ENCODE data around the gene GDF9. TPM values are rescaled to one million over a fixed set of nuclear protein-coding genes. Genes with fewer than 3 reads are reported as not detected.

Gene GDF9
- total RNA-seq, 2 experiments from 2014 or later: 0.66 to 2.2 TPM

- no peak for DNase-seq (ENCODE audit: low spot score)
- POLR2A ChIA-PET: interaction anchor here (1.2 kb wide), 1 partner anchor 10 kb away, joined by 3 read pairs; no protein-coding TSS in a partner anchor
- Histone ChIP-seq H4K20me1 (ENCODE audit: insufficient read depth, low read length) (no peaks in the 10 kb centered on the region), H2AFZ (ENCODE audit: low read length) (no peak overlapping the region), H3K36me3 (ENCODE audit: insufficient read depth, low read length) (no peaks in the 10 kb centered on the region), H3K79me2 (ENCODE audit: insufficient read depth, low read depth, low read length) (no peaks in the 10 kb centered on the region), H3K4me2 (ENCODE audit: low read length) (no peak overlapping the region), H3K9me3 (ENCODE audit: low read length) (no peaks in the 10 kb centered on the region), H3K27ac (ENCODE audit: low read depth, low read length, poor library complexity, severe bottlenecking) (no peak overlapping the region), H3K4me1 (ENCODE audit: insufficient read depth, low read length, poor library complexity, severe bottlenecking) (no peaks in the 10 kb centered on the region), H3K4me3 (ENCODE audit: low read depth, low read length, poor library complexity, severe bottlenecking) (no peak overlapping the region), H3K9me2 (ENCODE audit: insufficient read depth, low read length) (no peaks in the 10 kb centered on the region)
- CTCF ChIA-PET (ENCODE audit: unreplicated experiment): no interaction called here
- TF ChIP-seq EZH2phosphoT487 (IDR thresholded peaks at IDR 0.05; ENCODE audit: borderline replicate concordance, low read depth, low read length) (no peak), CTCF (conservative IDR thresholded peaks at IDR 0.05; ENCODE audit: low read length) (no peak)
- BruUV-seq (replicated peaks): no TSS peak
- intact Hi-C loops (cut with micrococcal nuclease; ENCODE audit: unreplicated experiment): no loop called here
Observed at GRCh38 chr5:132850066-132850465, 16.2 kb downstream of the GDF9 start.

- Histone ChIP-seq H3K4me3 (ENCODE audit: low read depth, low read length, poor library complexity, severe bottlenecking) (no peak overlapping the region), H3K9me2 (ENCODE audit: insufficient read depth, low read length) (no peaks in the 10 kb centered on the region), H2AFZ (ENCODE audit: low read length) (no peak overlapping the region), H3K36me3 (ENCODE audit: insufficient read depth, low read length) (no peaks in the 10 kb centered on the region), H3K4me1 (ENCODE audit: insufficient read depth, low read length, poor library complexity, severe bottlenecking) (no peaks in the 10 kb centered on the region), H3K79me2 (ENCODE audit: insufficient read depth, low read depth, low read length) (no peaks in the 10 kb centered on the region), H4K20me1 (ENCODE audit: insufficient read depth, low read length) (no peaks in the 10 kb centered on the region), H3K9me3 (ENCODE audit: low read length) (no peaks in the 10 kb centered on the region), H3K4me2 (ENCODE audit: low read length) (no peak overlapping the region), H3K27ac (ENCODE audit: low read depth, low read length, poor library complexity, severe bottlenecking) (no peak overlapping the region)
- BruUV-seq (replicated peaks): no TSS peak
- DNase-seq (ENCODE audit: low spot score): no peak
- TF ChIP-seq EZH2phosphoT487 (IDR thresholded peaks at IDR 0.05; ENCODE audit: borderline replicate concordance, low read depth, low read length) (no peak), CTCF (conservative IDR thresholded peaks at IDR 0.05; ENCODE audit: low read length) (no peak)
- ChIA-PET POLR2A (interaction anchor here (0.8 to 1.1 kb wide), 4 partner anchors 9 to 50 kb away, joined by 3 to 5 read pairs (median 4); no protein-coding TSS in a partner anchor), CTCF (ENCODE audit: unreplicated experiment) (no interaction called here)
- intact Hi-C loops (cut with micrococcal nuclease; ENCODE audit: unreplicated experiment): no loop called here
Observed at GRCh38 chr5:132849347-132849746, 16.9 kb downstream of the GDF9 start.

GRCh38 chr5:132848270-132848669 lies 18.0 kb downstream of the GDF9 start:
- Histone ChIP-seq H3K4me3 (ENCODE audit: low read depth, low read length, poor library complexity, severe bottlenecking) (no peak overlapping the region), H2AFZ (ENCODE audit: low read length) (no peak overlapping the region), H3K27ac (ENCODE audit: low read depth, low read length, poor library complexity, severe bottlenecking) (no peak overlapping the region), H3K9me2 (ENCODE audit: insufficient read depth, low read length) (no peaks in the 10 kb centered on the region), H4K20me1 (ENCODE audit: insufficient read depth, low read length) (no peaks in the 10 kb centered on the region), H3K36me3 (ENCODE audit: insufficient read depth, low read length) (no peaks in the 10 kb centered on the region), H3K4me1 (ENCODE audit: insufficient read depth, low read length, poor library complexity, severe bottlenecking) (no peaks in the 10 kb centered on the region), H3K79me2 (ENCODE audit: insufficient read depth, low read depth, low read length) (no peaks in the 10 kb centered on the region), H3K4me2 (ENCODE audit: low read length) (no peak overlapping the region), H3K9me3 (ENCODE audit: low read length) (no peaks in the 10 kb centered on the region)
- no peak for DNase-seq (ENCODE audit: low spot score)
- no peak for TF ChIP-seq CTCF (conservative IDR thresholded peaks at IDR 0.05; ENCODE audit: low read length)
- no peak for TF ChIP-seq EZH2phosphoT487 (IDR thresholded peaks at IDR 0.05; ENCODE audit: borderline replicate concordance, low read depth, low read length)
- no TSS peak for BruUV-seq (replicated peaks)
- ChIA-PET CTCF (ENCODE audit: unreplicated experiment) (no interaction called here), POLR2A (interaction anchor here (0.6 to 0.9 kb wide), 3 partner anchors 14 to 120 kb away, joined by 4 to 6 read pairs (median 4); no protein-coding TSS in a partner anchor)
- intact Hi-C loops (cut with micrococcal nuclease; ENCODE audit: unreplicated experiment): no loop called here

Data from OCI-LY7 (cell line).